ENCODE data around the gene PPP2R3A. TPM values are rescaled to one million over a fixed set of nuclear protein-coding genes. Genes with fewer than 3 reads are reported as not detected.
A peak's percentile ranks its signal among the peaks of the same experiment; 100 is the strongest.
"Not testable (repeated sequence)": the region's sequence is repeated elsewhere in the genome, so short reads cannot be mapped to it uniquely, and the experiment has no call there.

PPP2R3A gene
- total and polyA plus RNA-seq, 2 donors (not counting 1 experiment from before 2014, with no cell fraction given), result 17.5 to 18.3 TPM

- no peak overlapping the region for H3K9ac ChIP-seq (ENCODE audit: insufficient read depth, low read length)
- H3K36me3 ChIP-seq (ENCODE audit: control insufficient read depth, insufficient read depth, low read length), result peaks cover 1% of the 10 kb centered on the region
- H3K79me2 ChIP-seq (ENCODE audit: control insufficient read depth, insufficient read depth, low read length), result peaks cover 1% of the 10 kb centered on the region
- H3K9me3 ChIP-seq (ENCODE audit: control insufficient read depth, insufficient read depth, low read depth, low read length), result no peaks in the 10 kb centered on the region
- H3K27me3 ChIP-seq (ENCODE audit: control insufficient read depth, insufficient read depth, low read length), result no peaks in the 10 kb centered on the region
- peak overlapping the region; percentile 81 for H3K27ac ChIP-seq (ENCODE audit: insufficient read depth, low read length)
- H3K4me1 ChIP-seq (ENCODE audit: control insufficient read depth, extremely low read depth, insufficient read depth, low read length), result peaks cover 10% of the 10 kb centered on the region
- no peak overlapping the region for H2AFZ ChIP-seq (ENCODE audit: low read length)
- peak in 1 of 2 donors; percentile 40 for DNase-seq (ENCODE audit: low read depth in 2 of 2)
- TF ChIP-seq, protein P1, sequence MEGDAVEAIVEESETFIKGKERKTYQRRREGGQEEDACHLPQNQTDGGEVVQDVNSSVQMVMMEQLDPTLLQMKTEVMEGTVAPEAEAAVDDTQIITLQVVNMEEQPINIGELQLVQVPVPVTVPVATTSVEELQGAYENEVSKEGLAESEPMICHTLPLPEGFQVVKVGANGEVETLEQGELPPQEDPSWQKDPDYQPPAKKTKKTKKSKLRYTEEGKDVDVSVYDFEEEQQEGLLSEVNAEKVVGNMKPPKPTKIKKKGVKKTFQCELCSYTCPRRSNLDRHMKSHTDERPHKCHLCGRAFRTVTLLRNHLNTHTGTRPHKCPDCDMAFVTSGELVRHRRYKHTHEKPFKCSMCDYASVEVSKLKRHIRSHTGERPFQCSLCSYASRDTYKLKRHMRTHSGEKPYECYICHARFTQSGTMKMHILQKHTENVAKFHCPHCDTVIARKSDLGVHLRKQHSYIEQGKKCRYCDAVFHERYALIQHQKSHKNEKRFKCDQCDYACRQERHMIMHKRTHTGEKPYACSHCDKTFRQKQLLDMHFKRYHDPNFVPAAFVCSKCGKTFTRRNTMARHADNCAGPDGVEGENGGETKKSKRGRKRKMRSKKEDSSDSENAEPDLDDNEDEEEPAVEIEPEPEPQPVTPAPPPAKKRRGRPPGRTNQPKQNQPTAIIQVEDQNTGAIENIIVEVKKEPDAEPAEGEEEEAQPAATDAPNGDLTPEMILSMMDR (conservative IDR thresholded peaks at IDR 0.05 in 1 of 2, IDR thresholded peaks at IDR 0.05 in 1 of 2; ENCODE audit: low read depth in 1 of 2, low read length in 2 of 2), result no peak
- no peak for TF ChIP-seq EZH2 (IDR thresholded peaks at IDR 0.05; ENCODE audit: low read length, missing control alignments)
- H3K4me2 ChIP-seq (ENCODE audit: extremely low read depth, insufficient read depth, low read length), result no peak overlapping the region
- no peak overlapping the region for H3K4me3 ChIP-seq (replicated peaks in 1 of 4; ENCODE audit: control extremely low read depth in 1 of 4, insufficient read depth in 1 of 4, low read depth in 3 of 4, low read length in 4 of 4)
- H4K20me1 ChIP-seq (ENCODE audit: control insufficient read depth, extremely low read depth, insufficient read depth, low read length), result no peaks in the 10 kb centered on the region
Observed at GRCh38 chr3:136141291-136141785, 175.8 kb downstream of the PPP2R3A start.

- Histone ChIP-seq H3K9ac (ENCODE audit: insufficient read depth, low read length) (no peak overlapping the region), H3K79me2 (ENCODE audit: control insufficient read depth, insufficient read depth, low read length) (peaks cover 3% of the 10 kb centered on the region), H3K4me1 (ENCODE audit: control insufficient read depth, extremely low read depth, insufficient read depth, low read length) (peaks cover 10% of the 10 kb centered on the region), H3K27me3 (ENCODE audit: control insufficient read depth, insufficient read depth, low read length) (no peaks in the 10 kb centered on the region), H3K9me3 (ENCODE audit: control insufficient read depth, insufficient read depth, low read depth, low read length) (no peaks in the 10 kb centered on the region), H3K4me3 (replicated peaks in 1 of 4; ENCODE audit: control extremely low read depth in 1 of 4, insufficient read depth in 1 of 4, low read depth in 3 of 4, low read length in 4 of 4) (no peak overlapping the region), H3K27ac (ENCODE audit: insufficient read depth, low read length) (peak overlapping the region; percentile 81), H3K36me3 (ENCODE audit: control insufficient read depth, insufficient read depth, low read length) (peaks cover 1% of the 10 kb centered on the region), H3K4me2 (ENCODE audit: extremely low read depth, insufficient read depth, low read length) (peak overlapping the region; percentile 11), H2AFZ (ENCODE audit: low read length) (no peak overlapping the region), H4K20me1 (ENCODE audit: control insufficient read depth, extremely low read depth, insufficient read depth, low read length) (no peaks in the 10 kb centered on the region)
- DNase-seq (ENCODE audit: low read depth in 2 of 2), result peak in 1 of 2 donors; percentile 67
- TF ChIP-seq EZH2 (IDR thresholded peaks at IDR 0.05; ENCODE audit: low read length, missing control alignments), result no peak
- TF ChIP-seq, protein P1 (conservative IDR thresholded peaks at IDR 0.05 in 1 of 2, IDR thresholded peaks at IDR 0.05 in 1 of 2; ENCODE audit: low read depth in 1 of 2, low read length in 2 of 2), result no peak
Observed at GRCh38 chr3:136141891-136142290, 176.4 kb downstream of the PPP2R3A start.

- Histone ChIP-seq H3K27ac (ENCODE audit: insufficient read depth, low read length) (peak overlapping the region; percentile 81), H3K36me3 (ENCODE audit: control insufficient read depth, insufficient read depth, low read length) (peaks cover 1% of the 10 kb centered on the region), H3K9me3 (ENCODE audit: control insufficient read depth, insufficient read depth, low read depth, low read length) (no peaks in the 10 kb centered on the region), H3K4me3 (replicated peaks in 1 of 4; ENCODE audit: control extremely low read depth in 1 of 4, insufficient read depth in 1 of 4, low read depth in 3 of 4, low read length in 4 of 4) (no peak overlapping the region), H3K79me2 (ENCODE audit: control insufficient read depth, insufficient read depth, low read length) (peaks cover 7% of the 10 kb centered on the region), H3K9ac (ENCODE audit: insufficient read depth, low read length) (no peak overlapping the region), H3K4me1 (ENCODE audit: control insufficient read depth, extremely low read depth, insufficient read depth, low read length) (peaks cover 10% of the 10 kb centered on the region), H3K27me3 (ENCODE audit: control insufficient read depth, insufficient read depth, low read length) (no peaks in the 10 kb centered on the region), H3K4me2 (ENCODE audit: extremely low read depth, insufficient read depth, low read length) (no peak overlapping the region), H4K20me1 (ENCODE audit: control insufficient read depth, extremely low read depth, insufficient read depth, low read length) (no peaks in the 10 kb centered on the region), H2AFZ (ENCODE audit: low read length) (no peak overlapping the region)
- DNase-seq (ENCODE audit: low read depth in 2 of 2), result peak; percentile 71 to 93
- TF ChIP-seq, protein P1 (conservative IDR thresholded peaks at IDR 0.05 in 1 of 2, IDR thresholded peaks at IDR 0.05 in 1 of 2; ENCODE audit: low read depth in 1 of 2, low read length in 2 of 2), result no peak
- no peak for TF ChIP-seq EZH2 (IDR thresholded peaks at IDR 0.05; ENCODE audit: low read length, missing control alignments)
Observed at GRCh38 chr3:136142592-136142991, 177.1 kb downstream of the PPP2R3A start.

- not testable (repeated sequence) for H3K9me3 ChIP-seq (ENCODE audit: control insufficient read depth, insufficient read depth, low read depth, low read length); H3K27ac ChIP-seq (ENCODE audit: insufficient read depth, low read length); H3K4me1 ChIP-seq (ENCODE audit: control insufficient read depth, extremely low read depth, insufficient read depth, low read length); H2AFZ ChIP-seq (ENCODE audit: low read length); H3K27me3 ChIP-seq (ENCODE audit: control insufficient read depth, insufficient read depth, low read length); H3K4me3 ChIP-seq (replicated peaks in 1 of 4; ENCODE audit: control extremely low read depth in 1 of 4, insufficient read depth in 1 of 4, low read depth in 3 of 4, low read length in 4 of 4); H4K20me1 ChIP-seq (ENCODE audit: control insufficient read depth, extremely low read depth, insufficient read depth, low read length); H3K4me2 ChIP-seq (ENCODE audit: extremely low read depth, insufficient read depth, low read length); H3K36me3 ChIP-seq (ENCODE audit: control insufficient read depth, insufficient read depth, low read length); DNase-seq (ENCODE audit: low read depth in 2 of 2); H3K9ac ChIP-seq (ENCODE audit: insufficient read depth, low read length)
- H3K79me2 ChIP-seq (ENCODE audit: control insufficient read depth, insufficient read depth, low read length), result peaks cover 18% of the 10 kb centered on the region
Observed at GRCh38 chr3:136144397-136144796, 178.9 kb downstream of the PPP2R3A start.

All from fibroblast of lung (primary cell).